Neural progenitor cell (in vitro differentiated cells): Measurements from ENCODE around the gene TENT4A.

ENCODE experiments used
- CTCF ChIP-seq: fragments of 200-600 bp; sonication (generic); IDR thresholded peaks from 2 replicates; pipeline ENCODE4 v1.5.1; 2017; ENCODE audit warnings: antibody characterized with exemption, mild to moderate bottlenecking
- EZH2 ChIP-seq: fragments of 200-600 bp; sonication (generic); IDR thresholded peaks from 2 replicates; pipeline ENCODE4 v1.6.1; 2017; ENCODE audit warnings: antibody characterized with exemption, mild to moderate bottlenecking, moderate library complexity
- EZH2phosphoT487 ChIP-seq: fragments of 200-600 bp; sonication (generic); IDR thresholded peaks from 2 replicates; pipeline ENCODE4 v1.6.1; 2017; ENCODE audit warnings: antibody characterized with exemption

DNA sequence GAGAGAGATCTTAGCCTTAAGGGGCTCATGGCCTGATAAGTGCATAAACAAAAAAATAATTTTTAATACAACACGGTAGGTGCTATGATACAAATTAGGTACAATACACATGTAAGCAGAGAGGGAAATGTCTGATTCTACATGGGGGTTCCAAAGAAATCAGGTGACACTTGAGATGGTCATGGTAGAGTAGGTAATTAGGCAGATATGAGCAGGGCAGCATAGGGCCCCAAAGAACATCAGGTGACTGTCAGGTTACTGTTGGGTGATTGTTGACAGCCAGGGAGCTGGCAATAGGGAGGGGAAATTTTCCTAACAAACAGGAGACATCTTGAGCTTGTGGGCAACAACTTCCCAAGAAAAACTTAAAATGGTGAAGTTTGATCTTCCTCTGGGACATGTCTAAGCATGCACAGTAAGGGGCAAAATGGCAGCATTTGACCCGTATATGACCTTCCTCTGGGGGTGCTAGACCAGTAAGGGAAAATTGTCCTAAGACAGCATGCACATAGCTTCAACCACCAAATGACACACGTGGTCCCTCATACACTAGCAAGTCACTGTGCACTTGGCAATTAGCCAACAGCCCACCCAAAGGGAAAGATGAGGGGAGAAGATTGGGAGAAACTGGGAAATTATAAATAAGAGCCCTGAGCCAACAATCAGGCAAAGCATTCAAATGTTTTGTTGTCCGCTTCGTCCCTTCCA, 37.3 kb upstream of the TENT4A start:
- TF ChIP-seq CTCF (no peak), EZH2 (no peak), EZH2phosphoT487 (no peak)
